GM18858 (cell line): ENCODE data around the gene NEK6.

ENCODE experiments used
- ATAC-seq: cut with Tn5 transposase; IDR thresholded peaks from one replicate; pipeline ENCODE4 v1.9.1; 2021; ENCODE audit not compliant: unreplicated experiment

Gene NEK6

GRCh38 chr9:124274738-124275137 is 17.0 kb downstream of the NEK6 start:
- ATAC-seq = no peak

GRCh38 chr9:124277420-124277819 is 19.7 kb downstream of the NEK6 start:
- no peak for ATAC-seq

GRCh38 chr9:124278054-124278540 is 20.3 kb downstream of the NEK6 start:
- ATAC-seq = no peak

- ATAC-seq = no peak
These were observed 21.9 kb downstream of the NEK6 start for GRCh38 chr9:124279531-124280175.

- ATAC-seq = no peak
These were observed 22.5 kb downstream of the NEK6 start for GRCh38 chr9:124280176-124280691.

DNA sequence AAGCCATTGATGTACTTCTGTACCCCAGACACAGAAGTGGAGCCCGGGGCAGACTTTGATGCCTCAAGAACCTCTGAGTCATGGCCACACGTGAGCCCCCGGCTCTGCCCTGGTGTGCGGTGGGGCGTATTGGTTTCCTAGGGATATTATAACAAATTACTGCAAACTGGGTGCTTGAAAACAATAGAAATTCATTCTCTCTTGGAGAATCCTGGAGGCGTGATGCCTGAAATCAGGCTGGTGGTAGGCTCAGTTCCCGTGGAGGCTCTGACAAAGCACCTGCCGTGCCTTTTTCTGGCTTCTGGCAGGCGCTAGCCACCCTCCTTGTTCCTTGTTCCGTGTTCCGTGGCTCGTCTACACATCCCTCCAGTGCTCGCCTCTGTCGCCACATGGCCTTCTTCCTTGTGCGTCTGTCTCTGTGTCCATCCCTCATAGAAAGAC is 24.2 kb downstream of the NEK6 start:
- no peak for ATAC-seq

GRCh38 chr9:124282442-124283227 is 24.9 kb downstream of the NEK6 start:
- no peak for ATAC-seq

- no peak for ATAC-seq
These were observed 25.6 kb downstream of the NEK6 start for GRCh38 chr9:124283228-124283814.

GRCh38 chr9:124284237-124284831 is 26.6 kb downstream of the NEK6 start:
- no peak for ATAC-seq

DNA sequence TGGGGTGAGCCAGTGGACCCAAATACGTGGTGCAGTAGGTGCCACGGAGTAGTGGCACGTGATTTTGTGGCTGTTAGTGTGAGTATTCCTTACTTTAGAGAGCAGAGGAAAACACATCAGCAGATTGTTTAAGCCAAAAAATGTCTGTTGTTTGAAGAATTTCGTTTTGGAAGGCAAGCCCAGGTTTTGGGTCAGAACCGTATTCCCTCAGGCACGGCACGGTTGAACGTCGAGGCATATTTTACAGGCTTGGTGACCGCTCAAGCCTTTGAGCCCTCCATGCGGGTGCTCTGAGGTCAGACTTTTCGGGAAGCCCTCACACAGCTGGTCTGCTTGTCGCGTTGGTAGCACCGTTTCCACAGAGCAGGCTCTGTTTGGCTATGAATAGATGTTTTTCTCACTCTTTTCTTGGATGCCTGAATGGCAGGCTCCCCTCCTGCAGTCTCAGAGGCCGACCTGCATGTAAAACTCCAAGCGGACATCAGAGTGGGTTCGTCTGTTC is 27.2 kb downstream of the NEK6 start:
- ATAC-seq = no peak

DNA sequence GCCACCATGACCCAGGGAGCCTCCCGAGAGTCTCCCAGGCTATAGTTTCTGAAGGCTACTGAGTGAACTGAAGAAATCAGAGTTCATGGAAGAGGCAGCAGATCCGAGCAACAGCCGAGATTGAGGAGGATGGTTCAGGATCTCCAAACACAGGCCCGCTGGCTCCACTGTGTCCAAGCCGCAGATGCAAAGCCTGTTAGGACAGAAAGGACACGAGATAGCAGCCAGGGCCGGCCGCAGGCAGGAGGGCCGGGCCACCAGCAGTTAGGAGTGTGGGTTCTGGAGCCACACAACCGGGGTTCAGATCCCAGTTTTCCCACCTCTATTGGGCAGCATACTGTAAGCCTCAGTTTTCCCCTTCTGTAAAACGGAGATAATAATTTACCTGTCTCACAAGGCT is 27.7 kb downstream of the NEK6 start:
- ATAC-seq = no peak

DNA sequence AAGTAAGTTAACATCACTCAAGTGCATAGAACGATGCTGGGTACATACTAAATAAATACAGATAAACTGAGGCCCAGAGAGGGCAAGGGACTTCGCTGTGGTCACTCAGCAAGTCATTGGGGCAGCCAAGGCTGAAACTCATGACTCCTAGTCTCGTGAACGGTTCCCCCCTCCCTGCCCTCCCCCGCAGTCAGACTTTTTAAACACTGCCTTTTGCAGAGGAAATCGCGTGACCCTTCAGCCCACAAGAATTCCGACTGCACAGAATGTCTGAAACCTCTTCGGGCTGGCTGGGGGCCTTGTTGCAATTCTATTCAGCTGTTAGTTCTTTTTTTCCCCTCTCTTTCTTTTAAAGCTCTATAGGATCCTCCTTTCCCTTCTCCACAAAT is 28.1 kb downstream of the NEK6 start:
- ATAC-seq = peak; percentile 14

- ATAC-seq = peak; percentile 36
These were observed 28.7 kb downstream of the NEK6 start for GRCh38 chr9:124286292-124286931.

- ATAC-seq = no peak
These were observed 32.4 kb downstream of the NEK6 start for GRCh38 chr9:124290053-124290591.

DNA sequence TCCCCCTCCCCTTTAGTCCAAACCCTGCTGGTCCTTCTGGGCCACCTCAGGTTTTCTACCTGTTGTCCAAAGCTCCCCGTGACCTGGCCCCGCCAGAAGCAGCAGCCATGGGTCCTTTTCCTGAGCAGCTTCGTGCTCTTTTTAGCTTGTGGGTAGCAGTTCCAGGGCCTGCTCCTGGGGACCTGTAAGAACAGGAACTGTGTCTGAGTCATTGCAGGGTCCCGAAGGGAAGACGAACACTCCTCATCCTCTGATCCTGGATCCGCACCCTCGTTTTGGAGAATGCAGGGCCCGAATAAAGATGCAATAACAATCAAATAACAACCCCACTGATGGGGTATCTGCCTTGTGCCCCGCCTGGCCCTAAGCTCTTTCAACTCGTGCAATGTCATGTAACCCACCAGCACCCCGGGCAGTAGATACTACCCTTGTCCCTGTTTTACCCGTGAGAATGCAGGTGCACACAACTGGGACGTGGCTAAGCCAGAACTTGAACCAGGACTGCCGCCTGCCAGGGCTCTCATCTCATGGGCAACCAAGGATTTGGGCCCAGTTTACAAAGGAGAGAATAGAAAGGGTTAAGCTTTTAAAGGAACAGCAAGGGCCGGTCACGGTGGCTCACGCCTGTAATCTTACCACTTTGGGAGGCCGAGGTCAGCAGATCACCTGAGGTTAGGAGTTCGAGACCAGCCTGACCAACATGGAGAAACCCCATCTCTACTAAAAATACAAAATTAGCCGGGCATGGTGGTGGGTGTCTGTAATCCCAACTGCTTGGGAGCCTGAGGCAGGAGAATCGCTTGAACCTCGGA is 33.2 kb downstream of the NEK6 start:
- no peak for ATAC-seq

DNA sequence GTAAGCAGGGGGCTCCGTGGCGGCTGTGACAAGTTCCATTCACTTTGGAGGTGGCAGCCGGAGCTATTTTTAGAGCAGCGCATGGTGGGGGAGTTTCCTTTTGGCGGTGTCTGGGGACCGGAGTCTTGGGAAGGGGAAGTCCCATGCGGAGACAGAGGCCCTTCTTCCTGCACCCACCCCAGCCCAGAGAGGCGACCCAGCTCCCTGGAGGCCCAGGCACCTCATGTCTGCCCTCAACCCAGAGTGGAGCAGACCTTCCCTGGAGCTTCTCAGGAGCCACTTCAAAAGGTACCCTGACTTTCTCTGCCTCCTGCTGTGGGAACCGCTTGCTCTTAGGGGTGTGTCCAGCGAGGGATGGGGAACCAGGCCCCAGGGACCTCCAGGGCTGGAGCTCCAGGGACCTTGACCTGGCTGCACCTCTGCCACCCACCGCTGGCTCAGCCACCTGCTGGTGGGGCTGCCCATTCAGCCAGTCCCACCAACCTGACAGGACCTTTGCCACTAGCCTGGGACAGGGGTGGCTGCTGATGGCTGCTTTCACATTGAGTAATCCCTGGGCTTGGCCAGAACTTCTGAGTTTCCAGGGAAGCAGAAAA is 34.1 kb downstream of the NEK6 start:
- peak; percentile 32 for ATAC-seq

DNA sequence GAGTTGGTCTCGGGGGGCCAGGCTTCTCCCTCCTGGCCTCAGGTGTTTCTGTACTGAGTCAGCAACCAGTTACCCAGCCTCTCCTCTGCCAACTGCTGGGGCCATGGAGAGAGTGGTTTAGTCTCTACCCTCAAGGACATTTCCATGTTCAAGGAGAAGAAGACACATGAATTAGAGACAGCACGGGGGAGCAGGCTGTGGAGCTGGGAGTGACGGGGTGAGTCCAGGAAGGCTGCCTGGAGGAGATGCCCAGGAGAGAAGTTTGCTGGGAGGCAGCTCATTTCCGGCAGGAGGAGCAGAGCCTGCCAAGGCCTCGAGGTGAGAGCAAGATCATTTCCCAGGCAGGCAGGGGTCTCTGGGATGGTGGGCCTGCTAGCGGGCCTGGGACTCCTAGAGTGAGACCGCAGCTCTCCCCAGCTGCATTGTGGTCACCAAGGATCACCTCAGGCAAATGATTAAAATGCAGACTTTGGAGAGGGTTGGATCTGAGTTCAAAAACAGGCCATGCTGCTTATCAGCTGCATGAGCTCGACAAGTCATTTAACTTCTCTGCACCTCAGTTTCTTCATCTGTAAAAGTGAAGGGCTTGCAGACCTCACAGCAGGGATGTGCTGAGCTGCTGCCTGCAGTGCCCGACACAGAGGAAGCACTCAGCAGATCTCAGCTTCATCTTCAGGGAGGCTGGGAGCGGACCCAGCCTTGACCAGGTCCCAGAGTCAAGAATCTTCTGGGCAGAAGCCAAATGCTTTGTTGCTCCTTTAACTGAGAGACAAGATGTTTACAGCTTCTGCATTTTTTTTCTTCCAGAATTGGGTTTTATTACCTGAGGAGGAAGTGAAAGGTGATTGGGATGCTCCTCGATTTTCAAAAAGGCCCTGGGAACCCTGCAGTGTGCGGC is 35.2 kb downstream of the NEK6 start:
- ATAC-seq = no peak
